Non-pigmented ciliary epithelial cell (primary cell): ENCODE measurements around the gene B3GALT6.

ENCODE experiments used
- DNase-seq: peaks from one replicate; pipeline ENCODE4 v3.0.0-alpha.2; 2010; ENCODE audit warnings: low read depth

The B3GALT6 gene

GRCh38 chr1:1215881-1216605, 16.0 kb upstream of the B3GALT6 start:
- DNase-seq, result no peak

- DNase-seq, result no peak
Observed at GRCh38 chr1:1216770-1217620, 15.0 kb upstream of the B3GALT6 start.

GRCh38 chr1:1217621-1218523, 14.2 kb upstream of the B3GALT6 start:
- DNase-seq, result no peak

GRCh38 chr1:1218524-1219200, 13.4 kb upstream of the B3GALT6 start:
- no peak for DNase-seq

- DNase-seq, result no peak
Observed at GRCh38 chr1:1219341-1219740, 12.7 kb upstream of the B3GALT6 start.

GRCh38 chr1:1220197-1220596, 11.8 kb upstream of the B3GALT6 start:
- no peak for DNase-seq

- DNase-seq, result no peak
Observed at GRCh38 chr1:1221887-1222574, 10.0 kb upstream of the B3GALT6 start.

GRCh38 chr1:1222575-1223225, 9.3 kb upstream of the B3GALT6 start:
- DNase-seq, result no peak

- no peak for DNase-seq
Observed at GRCh38 chr1:1223321-1223720, 8.7 kb upstream of the B3GALT6 start.

- no peak for DNase-seq
Observed at GRCh38 chr1:1223891-1224290, 8.1 kb upstream of the B3GALT6 start.

GRCh38 chr1:1225238-1225845, 6.7 kb upstream of the B3GALT6 start:
- no peak for DNase-seq

- DNase-seq, result no peak
Observed at GRCh38 chr1:1225913-1226312, 6.1 kb upstream of the B3GALT6 start.

- no peak for DNase-seq
Observed at GRCh38 chr1:1226566-1227362, 5.3 kb upstream of the B3GALT6 start.

- no peak for DNase-seq
Observed at GRCh38 chr1:1227386-1227785, 4.7 kb upstream of the B3GALT6 start.

GRCh38 chr1:1228187-1228586, 3.9 kb upstream of the B3GALT6 start:
- no peak for DNase-seq

- no peak for DNase-seq
Observed at GRCh38 chr1:1228596-1229321, 3.3 kb upstream of the B3GALT6 start.

GRCh38 chr1:1229770-1230169, 2.3 kb upstream of the B3GALT6 start:
- no peak for DNase-seq

- DNase-seq, result no peak
Observed at GRCh38 chr1:1230656-1231399, 1.2 kb upstream of the B3GALT6 start.
